WTC11 (cell line): ENCODE results near the gene ULK4.

Experiments
- CREB1 ChIP-seq: sonication (generic); formaldehyde crosslinking; IDR thresholded peaks from 2 replicates; pipeline ENCODE4 v1.8.0; 2023; ENCODE audit warnings: mild to moderate bottlenecking, missing genetic modification reagents
- FOXP1 ChIP-seq: sonication (generic); formaldehyde crosslinking; IDR thresholded peaks from 2 replicates; pipeline ENCODE4 v1.8.0; 2022; ENCODE audit warnings: missing genetic modification reagents, mild to moderate bottlenecking, moderate library complexity, borderline replicate concordance
- SP1 ChIP-seq: sonication (generic); formaldehyde crosslinking; conservative IDR thresholded peaks from 2 replicates; pipeline ENCODE4 v1.8.1; 2022; ENCODE audit warnings: missing genetic modification reagents
- TF ChIP-seq, protein P1 (sequence below): fragments of 200-600 bp; IDR thresholded peaks from 2 replicates; pipeline ENCODE4 v1.8.0; 2022; ENCODE audit warnings: antibody characterized with exemption

DNA sequence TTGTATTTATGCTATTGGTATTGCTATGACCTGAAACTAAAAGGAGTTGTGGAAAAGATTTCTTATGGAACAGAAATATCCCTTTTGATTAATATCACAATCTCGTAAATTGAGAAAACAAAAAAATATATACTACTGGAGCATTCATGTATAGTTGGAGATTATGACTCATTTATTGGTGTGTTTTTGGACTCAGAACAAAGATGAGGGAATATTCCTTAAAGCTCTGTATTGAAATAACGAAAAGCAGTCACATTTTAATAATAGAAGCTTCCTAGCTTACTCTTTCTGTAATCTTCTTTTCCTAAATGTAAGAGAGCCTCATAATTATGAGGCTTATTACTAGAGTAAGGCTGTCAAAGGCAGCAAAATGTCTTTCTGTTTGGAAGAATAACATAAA lies 748.3 kb downstream of the ULK4 start:
- TF ChIP-seq, protein P1, sequence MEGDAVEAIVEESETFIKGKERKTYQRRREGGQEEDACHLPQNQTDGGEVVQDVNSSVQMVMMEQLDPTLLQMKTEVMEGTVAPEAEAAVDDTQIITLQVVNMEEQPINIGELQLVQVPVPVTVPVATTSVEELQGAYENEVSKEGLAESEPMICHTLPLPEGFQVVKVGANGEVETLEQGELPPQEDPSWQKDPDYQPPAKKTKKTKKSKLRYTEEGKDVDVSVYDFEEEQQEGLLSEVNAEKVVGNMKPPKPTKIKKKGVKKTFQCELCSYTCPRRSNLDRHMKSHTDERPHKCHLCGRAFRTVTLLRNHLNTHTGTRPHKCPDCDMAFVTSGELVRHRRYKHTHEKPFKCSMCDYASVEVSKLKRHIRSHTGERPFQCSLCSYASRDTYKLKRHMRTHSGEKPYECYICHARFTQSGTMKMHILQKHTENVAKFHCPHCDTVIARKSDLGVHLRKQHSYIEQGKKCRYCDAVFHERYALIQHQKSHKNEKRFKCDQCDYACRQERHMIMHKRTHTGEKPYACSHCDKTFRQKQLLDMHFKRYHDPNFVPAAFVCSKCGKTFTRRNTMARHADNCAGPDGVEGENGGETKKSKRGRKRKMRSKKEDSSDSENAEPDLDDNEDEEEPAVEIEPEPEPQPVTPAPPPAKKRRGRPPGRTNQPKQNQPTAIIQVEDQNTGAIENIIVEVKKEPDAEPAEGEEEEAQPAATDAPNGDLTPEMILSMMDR, result no peak
- TF ChIP-seq FOXP1 (CRISPR knock-in tag) (no peak), CREB1 (no peak), SP1 (no peak)
